GM20431 (cell line): Measurements from ENCODE around the gene ITSN1.

Experiments used
- in situ Hi-C: fragments of 300-500 bp; cut with MseI, MboI; formaldehyde crosslinking; loops from one replicate; pipeline ENCODE4 v1.15.0; 2020; ENCODE audit warnings: low sequenced_read_pairs; ENCODE audit not compliant: unreplicated experiment

Gene ITSN1

GRCh38 chr21:33828083-33828482 is 185.8 kb downstream of the ITSN1 start:
- in situ Hi-C loops = no loop called here

- in situ Hi-C loops = no loop called here
Measured at GRCh38 chr21:33828577-33828976, 186.3 kb downstream of the ITSN1 start.

GRCh38 chr21:33829844-33830243 is 187.5 kb downstream of the ITSN1 start:
- in situ Hi-C loops = no loop called here

GRCh38 chr21:33831962-33832659 is 189.8 kb downstream of the ITSN1 start:
- in situ Hi-C loops = no loop called here

GRCh38 chr21:33834801-33835500 is 192.7 kb downstream of the ITSN1 start:
- in situ Hi-C loops = no loop called here

- in situ Hi-C loops = no loop called here
Measured at GRCh38 chr21:33835920-33836319, 193.6 kb downstream of the ITSN1 start.

GRCh38 chr21:33836408-33836807 is 194.1 kb downstream of the ITSN1 start:
- in situ Hi-C loops = no loop called here

GRCh38 chr21:33839167-33839716 is 196.9 kb downstream of the ITSN1 start:
- in situ Hi-C loops = no loop called here

- in situ Hi-C loops = no loop called here
Measured at GRCh38 chr21:33839806-33840205, 197.5 kb downstream of the ITSN1 start.

GRCh38 chr21:33840771-33841170 is 198.5 kb downstream of the ITSN1 start:
- in situ Hi-C loops = no loop called here

- in situ Hi-C loops = no loop called here
Measured at GRCh38 chr21:33841561-33841960, 199.3 kb downstream of the ITSN1 start.

GRCh38 chr21:33843216-33843615 is 200.9 kb downstream of the ITSN1 start:
- in situ Hi-C loops = no loop called here

- in situ Hi-C loops = no loop called here
Measured at GRCh38 chr21:33844104-33844889, 202.0 kb downstream of the ITSN1 start.

GRCh38 chr21:33844890-33845205 is 202.5 kb downstream of the ITSN1 start:
- in situ Hi-C loops = no loop called here

GRCh38 chr21:33846141-33846540 is 203.8 kb downstream of the ITSN1 start:
- in situ Hi-C loops = no loop called here

- in situ Hi-C loops = no loop called here
Measured at GRCh38 chr21:33847588-33848248, 205.4 kb downstream of the ITSN1 start.

GRCh38 chr21:33848249-33848953 is 206.1 kb downstream of the ITSN1 start:
- in situ Hi-C loops = no loop called here

GRCh38 chr21:33849834-33850233 is 207.5 kb downstream of the ITSN1 start:
- in situ Hi-C loops = no loop called here

GRCh38 chr21:33850401-33850800 is 208.1 kb downstream of the ITSN1 start:
- in situ Hi-C loops = no loop called here

- in situ Hi-C loops = no loop called here
Measured at GRCh38 chr21:33850985-33851384, 208.7 kb downstream of the ITSN1 start.
